Left forelimb (tissue), 1 donor: ENCODE results near the gene BPGM.
A peak's percentile ranks its signal among the peaks of the same experiment; 100 is the strongest.

Experiments
- DNase-seq: peaks from one replicate; pipeline ENCODE4 v3.0.0-alpha.2; 2018; ENCODE audit warnings: low spot score

Gene BPGM

GRCh38 chr7:134646425-134647305 is at the start of gene BPGM:
Gene BPGM (plus strand): TSS chr7:134646853. CDS start chr7:134661508, 14,655 bp downstream.
- peak; percentile 96 for DNase-seq

DNA sequence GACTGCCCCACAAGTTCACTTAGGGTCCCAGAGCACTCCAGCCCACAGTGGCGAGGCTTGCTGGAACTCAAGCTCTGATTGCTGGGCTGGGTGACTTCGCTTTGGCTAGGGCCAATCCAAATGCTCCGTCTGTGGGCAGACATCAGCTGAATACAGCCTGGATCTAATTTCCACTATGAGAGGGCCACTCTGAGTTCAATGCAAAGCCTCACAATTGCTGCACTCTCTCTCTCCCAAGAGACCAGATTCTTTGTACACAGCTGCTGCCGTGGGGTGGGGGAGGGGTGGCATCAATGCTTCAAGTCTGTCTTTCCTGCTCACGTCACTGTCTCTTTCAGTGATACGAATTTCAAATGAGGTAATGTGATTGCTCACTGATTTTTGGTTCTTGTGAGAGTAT is 47.3 kb upstream of the BPGM start:
- DNase-seq: no peak

DNA sequence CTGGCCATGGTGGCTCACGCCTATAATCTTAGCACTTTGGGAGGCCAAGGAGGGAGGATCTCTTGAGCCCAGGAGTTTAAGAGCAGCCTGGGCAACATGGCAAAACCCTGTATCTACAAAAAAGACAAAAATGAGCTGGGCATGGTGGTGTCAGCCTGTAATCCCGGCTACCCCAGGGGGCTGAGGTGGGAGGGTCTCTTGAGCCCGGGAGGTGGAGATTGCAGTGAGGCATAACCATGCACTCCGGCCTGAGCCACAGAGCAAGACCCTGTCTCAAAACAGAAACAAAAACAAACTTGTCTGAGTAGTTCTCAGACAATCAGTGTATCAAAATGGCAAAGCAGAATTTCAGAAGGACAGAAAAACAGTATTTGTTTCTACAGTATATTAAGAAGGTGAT is 45.2 kb upstream of the BPGM start:
- DNase-seq: no peak

- DNase-seq: no peak
These were observed 43.7 kb upstream of the BPGM start for GRCh38 chr7:134602881-134603451.

DNA sequence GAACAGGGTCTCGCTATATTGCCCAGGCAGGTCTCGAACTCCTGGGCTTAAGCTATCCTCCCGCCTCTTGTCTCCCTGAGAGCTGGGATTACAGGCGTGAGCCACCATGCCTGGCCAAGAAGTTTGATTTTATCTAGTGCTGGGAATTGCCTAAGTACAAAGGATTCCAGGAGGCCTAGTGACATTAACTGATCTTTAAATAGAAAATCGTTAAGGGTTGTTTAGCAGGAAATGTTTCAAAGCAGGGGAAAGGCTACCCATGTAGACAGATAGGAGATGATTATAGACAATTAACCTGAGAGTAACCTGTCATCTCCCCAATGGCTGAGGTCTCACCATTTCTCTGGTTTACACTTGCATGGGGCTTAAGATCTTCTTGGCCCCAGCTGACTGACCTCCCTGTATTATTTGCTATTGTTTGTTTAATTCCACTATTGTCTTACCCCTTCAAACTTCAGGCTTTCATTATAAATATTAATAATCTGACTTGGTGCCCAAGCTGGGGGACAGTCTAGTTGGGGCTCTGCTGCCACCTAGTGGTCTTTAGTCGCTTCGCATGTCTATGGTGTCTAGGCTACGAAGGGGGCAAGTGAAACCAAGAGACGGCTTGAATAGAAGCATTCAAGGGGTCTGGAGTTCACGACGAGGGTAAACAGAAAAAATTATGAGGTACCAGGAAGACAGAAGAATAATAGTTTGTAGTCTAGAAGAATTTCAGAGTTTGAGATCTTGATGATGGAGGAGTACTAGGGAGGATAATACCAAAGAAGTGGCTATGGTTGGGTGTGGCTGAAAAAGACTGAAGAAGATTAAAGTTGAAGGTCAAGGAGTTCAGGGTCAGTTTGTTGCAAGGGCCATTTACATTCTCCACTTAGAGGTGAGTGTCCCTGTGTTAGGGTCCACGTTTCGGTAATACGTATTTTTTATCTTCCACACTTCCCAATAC is 40.4 kb upstream of the BPGM start:
- no peak for DNase-seq

- DNase-seq: no peak
These were observed 35.0 kb upstream of the BPGM start for GRCh38 chr7:134611611-134612151.

- no peak for DNase-seq
These were observed 34.5 kb upstream of the BPGM start for GRCh38 chr7:134612197-134612596.

DNA sequence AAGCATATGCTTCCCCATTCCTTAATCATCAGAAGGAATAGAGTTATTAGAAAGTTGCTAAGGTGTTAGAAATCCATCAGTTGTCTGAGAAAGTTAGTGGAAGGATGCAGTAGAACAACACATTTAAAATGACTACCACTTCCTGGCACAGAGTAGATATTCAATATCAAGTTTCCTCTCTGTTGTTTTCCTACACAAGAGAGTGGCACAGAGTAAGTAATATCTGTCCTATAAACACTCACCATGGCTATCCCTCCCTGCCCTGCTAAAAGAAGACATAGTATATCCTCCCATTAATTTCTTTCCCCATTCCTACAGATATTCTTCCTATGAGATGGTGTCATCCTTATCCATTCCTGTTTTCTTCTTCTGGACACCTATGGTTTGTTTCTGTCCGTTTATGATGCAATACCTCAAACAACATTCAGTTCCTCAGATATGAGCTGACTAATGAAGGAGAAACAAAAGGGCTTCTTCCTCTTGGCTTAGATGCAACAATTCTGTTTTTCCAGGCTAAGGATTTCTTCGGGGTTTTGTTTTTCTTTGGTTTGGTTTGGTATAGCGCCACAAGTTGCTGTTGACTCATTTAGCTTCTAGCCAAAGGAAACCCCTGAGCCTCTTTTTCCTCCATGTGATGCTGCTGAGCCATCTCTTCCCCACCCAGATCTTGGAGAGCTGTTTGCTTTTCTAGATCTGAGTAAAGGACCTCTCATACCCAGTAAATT is 32.9 kb upstream of the BPGM start:
- DNase-seq: no peak

DNA sequence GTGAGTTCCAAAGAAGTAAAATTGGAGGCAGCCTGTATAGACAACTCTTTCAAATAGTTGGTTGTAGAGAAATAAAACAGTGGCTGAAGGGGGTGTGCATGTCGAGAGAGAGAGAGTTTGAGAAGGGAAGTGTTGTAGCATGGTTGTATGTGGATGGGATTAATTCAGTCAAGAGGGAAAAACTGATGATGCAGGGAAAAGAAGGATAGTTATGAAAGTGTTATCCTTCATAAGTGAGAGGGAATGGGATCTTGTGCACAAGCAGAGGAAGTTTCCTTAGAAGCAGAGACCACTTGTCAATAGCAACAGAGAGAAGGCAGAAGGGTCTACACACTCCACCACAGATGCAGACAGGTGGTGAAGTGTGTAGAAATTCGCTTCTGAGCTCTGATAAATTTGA is 30.0 kb upstream of the BPGM start:
- DNase-seq: no peak

- no peak for DNase-seq
These were observed 27.7 kb upstream of the BPGM start for GRCh38 chr7:134618756-134619530.

DNA sequence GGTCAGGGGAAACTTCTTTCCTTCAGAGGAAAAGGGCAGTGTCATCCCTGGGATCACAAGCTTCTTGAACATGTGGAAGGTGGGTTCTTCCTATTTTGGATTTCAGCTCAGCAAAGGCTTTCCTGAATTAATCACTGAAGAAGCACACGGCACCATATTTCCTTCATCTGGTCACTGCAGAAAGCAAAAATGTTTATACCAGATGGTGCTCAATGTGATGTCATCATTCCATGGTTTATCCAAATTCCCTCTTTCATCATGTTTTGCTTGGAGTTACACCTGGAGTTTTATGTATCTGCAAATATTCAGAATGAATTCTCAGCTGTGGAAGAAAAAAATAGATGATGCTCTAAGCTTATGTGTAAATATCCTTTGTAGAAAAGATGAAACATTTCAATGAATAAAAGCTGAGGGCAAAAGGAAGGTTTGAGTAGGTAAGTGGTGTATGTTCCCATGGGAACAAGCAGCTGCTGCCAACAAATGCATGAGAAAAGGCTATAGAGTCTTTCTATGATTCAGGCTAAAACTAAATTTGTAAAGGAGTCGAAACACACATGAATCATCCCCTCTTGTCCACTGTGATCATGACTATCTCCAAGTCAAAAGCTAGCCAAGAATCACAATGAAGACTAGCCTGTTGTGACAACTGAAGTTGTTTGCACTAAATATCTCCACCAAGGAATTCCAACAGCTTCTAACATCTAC is 26.9 kb upstream of the BPGM start:
- DNase-seq: no peak

GRCh38 chr7:134622303-134622995 is 24.2 kb upstream of the BPGM start:
- DNase-seq: no peak

DNA sequence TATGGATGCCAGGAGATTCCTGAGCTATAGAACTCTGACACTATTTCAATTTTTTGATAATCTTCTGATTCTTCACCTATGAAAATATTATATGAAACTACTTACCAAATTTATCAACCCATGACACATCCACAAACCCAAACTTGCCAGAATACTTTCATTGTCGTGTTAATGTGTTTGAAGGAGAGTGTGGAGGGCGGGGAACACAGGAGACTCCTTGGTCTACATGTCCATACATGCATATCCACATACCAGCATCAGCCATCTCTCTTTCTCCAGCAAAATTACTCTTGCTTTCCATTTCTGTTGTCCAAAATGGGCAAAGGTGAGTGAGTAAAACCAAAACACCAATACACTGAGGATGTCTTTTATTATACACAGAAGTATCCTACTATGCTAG is 23.5 kb upstream of the BPGM start:
- no peak for DNase-seq

- no peak for DNase-seq
These were observed 21.1 kb upstream of the BPGM start for GRCh38 chr7:134625550-134625949.

- no peak for DNase-seq
These were observed 19.4 kb upstream of the BPGM start for GRCh38 chr7:134627109-134627774.

- no peak for DNase-seq
These were observed 18.9 kb upstream of the BPGM start for GRCh38 chr7:134627775-134628153.

GRCh38 chr7:134629445-134629844 is 17.2 kb upstream of the BPGM start:
- DNase-seq: no peak

DNA sequence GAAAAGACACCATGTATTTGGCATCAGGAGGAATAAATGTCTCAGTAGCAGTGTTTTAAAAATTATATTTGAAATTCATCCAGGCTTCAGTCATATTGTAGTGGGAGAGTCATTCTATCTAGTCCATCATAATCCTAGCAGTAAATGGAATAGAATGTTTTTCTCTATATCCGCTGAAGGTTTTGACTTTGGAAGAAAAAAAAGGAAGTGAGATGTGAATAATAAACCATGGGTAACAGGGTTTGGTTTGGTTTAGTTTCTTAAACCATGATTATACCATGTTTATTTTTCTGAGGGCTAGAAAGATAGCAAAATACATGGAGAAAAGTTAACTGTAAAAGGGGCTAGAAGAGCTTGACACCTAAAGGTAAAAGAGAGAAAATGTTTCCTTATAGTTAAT is 16.4 kb upstream of the BPGM start:
- no peak for DNase-seq

DNA sequence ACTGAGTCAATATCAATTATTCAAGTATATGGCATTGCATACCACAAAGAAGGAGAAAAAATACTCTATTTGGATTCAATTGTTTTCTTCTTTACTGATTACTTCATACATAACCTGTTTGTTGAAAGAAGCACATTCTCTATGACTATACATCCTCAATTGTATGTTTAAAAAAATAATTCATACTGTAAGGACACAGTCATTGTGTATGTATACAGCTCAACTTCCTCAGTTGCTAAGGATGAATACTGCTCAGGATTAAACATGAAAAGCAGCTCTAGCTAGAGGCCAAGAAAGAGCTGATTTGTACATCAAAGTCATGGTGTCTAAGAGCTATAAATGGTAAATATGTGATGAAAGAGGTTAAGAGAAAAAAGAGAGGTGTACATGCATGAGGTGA is 15.8 kb upstream of the BPGM start:
- no peak for DNase-seq
